OCI-LY3 (cell line): ENCODE results near the gene EVI5L.

ENCODE experiments used
- EZH2phosphoT487 ChIP-seq: fragments of 200-600 bp; shearing (Covaris generic); IDR thresholded peaks from 2 replicates; pipeline ENCODE4 v1.6.1; 2018; ENCODE audit warnings: antibody characterized with exemption, mixed run types, low read depth
- TF ChIP-seq, protein P1 (sequence below): fragments of 200-600, 300-600 bp; sonication (generic); IDR thresholded peaks from 2 replicates; pipeline ENCODE4 v1.5.1; 2014; ENCODE audit warnings: antibody characterized with exemption, low read length, low read depth

DNA sequence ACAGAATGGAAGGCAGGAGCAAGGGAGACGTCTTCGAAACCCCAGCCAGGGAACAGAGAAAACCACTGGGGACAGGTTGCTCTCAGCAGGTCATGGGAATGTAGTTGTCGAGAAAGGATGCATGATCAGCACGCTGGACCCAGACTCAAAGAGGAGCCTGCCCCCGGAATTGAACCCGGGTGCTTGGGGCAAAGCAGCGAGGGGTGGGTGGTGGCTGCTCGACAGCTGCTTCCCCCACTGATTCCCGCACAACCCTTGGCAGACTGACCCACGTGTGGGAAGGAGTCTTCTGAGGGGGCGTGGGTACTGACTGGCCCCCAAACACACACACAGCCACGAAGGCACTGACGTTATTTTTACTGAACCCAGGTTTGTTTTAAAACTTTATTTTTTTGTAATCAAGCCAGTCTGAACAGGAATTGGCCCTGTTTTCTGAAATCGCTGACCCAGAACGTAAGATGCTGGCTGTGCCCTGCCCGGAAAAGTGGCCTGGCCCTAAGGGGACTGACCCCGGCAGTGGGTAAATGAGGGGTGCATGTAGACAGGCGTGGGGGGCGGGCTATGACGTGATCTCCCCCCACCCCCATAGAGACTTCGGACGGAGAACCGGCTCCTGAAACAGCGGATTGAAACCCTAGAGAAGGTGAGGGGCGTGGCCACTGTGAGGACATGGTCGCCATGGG lies 25.5 kb downstream of the EVI5L start:
- TF ChIP-seq, protein P1, sequence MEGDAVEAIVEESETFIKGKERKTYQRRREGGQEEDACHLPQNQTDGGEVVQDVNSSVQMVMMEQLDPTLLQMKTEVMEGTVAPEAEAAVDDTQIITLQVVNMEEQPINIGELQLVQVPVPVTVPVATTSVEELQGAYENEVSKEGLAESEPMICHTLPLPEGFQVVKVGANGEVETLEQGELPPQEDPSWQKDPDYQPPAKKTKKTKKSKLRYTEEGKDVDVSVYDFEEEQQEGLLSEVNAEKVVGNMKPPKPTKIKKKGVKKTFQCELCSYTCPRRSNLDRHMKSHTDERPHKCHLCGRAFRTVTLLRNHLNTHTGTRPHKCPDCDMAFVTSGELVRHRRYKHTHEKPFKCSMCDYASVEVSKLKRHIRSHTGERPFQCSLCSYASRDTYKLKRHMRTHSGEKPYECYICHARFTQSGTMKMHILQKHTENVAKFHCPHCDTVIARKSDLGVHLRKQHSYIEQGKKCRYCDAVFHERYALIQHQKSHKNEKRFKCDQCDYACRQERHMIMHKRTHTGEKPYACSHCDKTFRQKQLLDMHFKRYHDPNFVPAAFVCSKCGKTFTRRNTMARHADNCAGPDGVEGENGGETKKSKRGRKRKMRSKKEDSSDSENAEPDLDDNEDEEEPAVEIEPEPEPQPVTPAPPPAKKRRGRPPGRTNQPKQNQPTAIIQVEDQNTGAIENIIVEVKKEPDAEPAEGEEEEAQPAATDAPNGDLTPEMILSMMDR: no peak
- TF ChIP-seq EZH2phosphoT487: no peak
